GM12874 (cell line): ENCODE measurements around the gene CFP.

ENCODE experiments used
- TF ChIP-seq, protein P1 (sequence below): IDR thresholded peaks from 2 replicates; pipeline ENCODE4 v1.5.1; 2011; ENCODE audit warnings: low read depth, mild to moderate bottlenecking, control low read depth, low read length, moderate library complexity; ENCODE audit not compliant: insufficient read depth

CFP gene

GRCh38 chrX:47581731-47582647 is 47.7 kb downstream of the CFP start, which contains the start of gene TIMP1:
Gene TIMP1, plus strand, starts transcription at chrX:47582436. Its CDS starts 980 bp downstream, at chrX:47583416.
- TF ChIP-seq, protein P1, sequence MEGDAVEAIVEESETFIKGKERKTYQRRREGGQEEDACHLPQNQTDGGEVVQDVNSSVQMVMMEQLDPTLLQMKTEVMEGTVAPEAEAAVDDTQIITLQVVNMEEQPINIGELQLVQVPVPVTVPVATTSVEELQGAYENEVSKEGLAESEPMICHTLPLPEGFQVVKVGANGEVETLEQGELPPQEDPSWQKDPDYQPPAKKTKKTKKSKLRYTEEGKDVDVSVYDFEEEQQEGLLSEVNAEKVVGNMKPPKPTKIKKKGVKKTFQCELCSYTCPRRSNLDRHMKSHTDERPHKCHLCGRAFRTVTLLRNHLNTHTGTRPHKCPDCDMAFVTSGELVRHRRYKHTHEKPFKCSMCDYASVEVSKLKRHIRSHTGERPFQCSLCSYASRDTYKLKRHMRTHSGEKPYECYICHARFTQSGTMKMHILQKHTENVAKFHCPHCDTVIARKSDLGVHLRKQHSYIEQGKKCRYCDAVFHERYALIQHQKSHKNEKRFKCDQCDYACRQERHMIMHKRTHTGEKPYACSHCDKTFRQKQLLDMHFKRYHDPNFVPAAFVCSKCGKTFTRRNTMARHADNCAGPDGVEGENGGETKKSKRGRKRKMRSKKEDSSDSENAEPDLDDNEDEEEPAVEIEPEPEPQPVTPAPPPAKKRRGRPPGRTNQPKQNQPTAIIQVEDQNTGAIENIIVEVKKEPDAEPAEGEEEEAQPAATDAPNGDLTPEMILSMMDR, result no peak

- TF ChIP-seq, protein P1, result no peak
Observed at GRCh38 chrX:47579537-47579936, 50.2 kb downstream of the CFP start.

DNA sequence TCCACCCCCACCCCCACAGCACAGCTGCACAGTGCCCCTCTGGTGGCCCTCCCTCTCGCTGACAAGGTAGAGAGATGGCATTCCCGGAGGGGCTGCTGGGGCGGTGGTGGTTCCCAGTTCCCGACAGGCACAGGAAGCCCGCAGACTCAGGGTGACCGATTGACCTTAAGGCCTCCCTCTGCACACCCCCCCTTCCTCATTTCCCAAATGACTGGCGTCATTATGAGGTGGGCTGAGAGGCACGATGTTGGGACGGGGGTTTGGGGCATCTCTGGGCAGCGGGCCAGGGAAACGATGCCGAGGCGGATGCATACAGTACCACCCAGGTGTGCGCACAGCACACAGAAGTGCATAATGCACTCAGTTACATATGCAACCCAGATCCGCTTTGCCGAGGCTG is 51.0 kb downstream of the CFP start:
- TF ChIP-seq, protein P1, result no peak

GRCh38 chrX:47577901-47578300 is 51.8 kb downstream of the CFP start:
- TF ChIP-seq, protein P1, result no peak

- TF ChIP-seq, protein P1, result no peak
Observed at GRCh38 chrX:47577424-47577823, 52.3 kb downstream of the CFP start.

- TF ChIP-seq, protein P1, result no peak
Observed at GRCh38 chrX:47576021-47576898, 53.5 kb downstream of the CFP start.
